GM06990 (cell line): Measurements from ENCODE around the gene THSD4.
"Not testable (repeated sequence)": the region's sequence is repeated elsewhere in the genome, so short reads cannot be mapped to it uniquely, and the experiment has no call there.

Source experiments
- DNase-seq: peaks from one replicate; pipeline ENCODE4 v3.0.0-alpha.2; 2011; ENCODE audit not compliant: insufficient read length; ENCODE audit errors: extremely low read depth
- H3K27me3 ChIP-seq: replicated peaks from 2 replicates; pipeline ENCODE4 v1.6.0; 2011; ENCODE audit warnings: low read length; ENCODE audit not compliant: control insufficient read depth, insufficient read depth
- H3K36me3 ChIP-seq: 2 replicates; pipeline ENCODE4 v1.5.1; 2011; ENCODE audit warnings: low read length; ENCODE audit not compliant: control insufficient read depth, insufficient read depth
- H3K4me3 ChIP-seq: replicated peaks from 2 replicates; pipeline ENCODE4 v1.5.1; 2011; ENCODE audit warnings: low read depth, mild to moderate bottlenecking, control low read depth, low read length
- CTCF ChIP-seq: IDR thresholded peaks from 2 replicates; pipeline ENCODE4 v1.5.1; 2011; ENCODE audit warnings: low read length, control low read depth, mild to moderate bottlenecking, inconsistent platforms; ENCODE audit not compliant: insufficient read depth, poor library complexity, severe bottlenecking

Gene THSD4

GRCh38 chr15:71364117-71364584 lies 248.9 kb downstream of the THSD4 start:
- DNase-seq = no peak
- H3K4me3 ChIP-seq = no peak overlapping the region
- H3K27me3 ChIP-seq = no peaks in the 10 kb centered on the region
- no peak for TF ChIP-seq CTCF
- H3K36me3 ChIP-seq = no peaks in the 10 kb centered on the region

GRCh38 chr15:71366522-71366921 lies 251.3 kb downstream of the THSD4 start:
- no peak overlapping the region for H3K4me3 ChIP-seq
- DNase-seq = no peak
- no peaks in the 10 kb centered on the region for H3K27me3 ChIP-seq
- TF ChIP-seq CTCF = no peak
- no peaks in the 10 kb centered on the region for H3K36me3 ChIP-seq

GRCh38 chr15:71366926-71367325 lies 251.7 kb downstream of the THSD4 start:
- Histone ChIP-seq H3K36me3 (no peaks in the 10 kb centered on the region), H3K27me3 (no peaks in the 10 kb centered on the region), H3K4me3 (no peak overlapping the region)
- DNase-seq = no peak
- no peak for TF ChIP-seq CTCF

- not testable (repeated sequence) for H3K36me3 ChIP-seq, DNase-seq, H3K4me3 ChIP-seq, H3K27me3 ChIP-seq
These were observed 252.5 kb downstream of the THSD4 start for GRCh38 chr15:71367737-71368136.

GRCh38 chr15:71372769-71373168 lies 257.5 kb downstream of the THSD4 start:
- not testable (repeated sequence) for H3K27me3 ChIP-seq, H3K4me3 ChIP-seq, DNase-seq, H3K36me3 ChIP-seq

- H3K4me3 ChIP-seq = no peak overlapping the region
- DNase-seq = no peak
- H3K36me3 ChIP-seq = no peaks in the 10 kb centered on the region
- TF ChIP-seq CTCF = no peak
- no peaks in the 10 kb centered on the region; the same call in none of the 2 replicates for H3K27me3 ChIP-seq
These were observed 258.6 kb downstream of the THSD4 start for GRCh38 chr15:71373917-71374316.
